H1 (cell line): ENCODE data around the gene AKR1B1. TPM values are rescaled to one million over a fixed set of nuclear protein-coding genes. Genes with fewer than 3 reads are reported as not detected.

Source experiments
- CHD7 ChIP-seq: fragments of 300-600 bp; sonication (generic); IDR thresholded peaks from 2 replicates; pipeline ENCODE4 v1.7.1; 2012; ENCODE audit warnings: low read length, moderate library complexity, mild to moderate bottlenecking, inconsistent platforms; ENCODE audit not compliant: insufficient replicate concordance
- CTBP2 ChIP-seq: IDR thresholded peaks from 2 replicates; pipeline ENCODE4 v1.7.0; 2011; ENCODE audit warnings: borderline replicate concordance, mild to moderate bottlenecking, moderate library complexity, mixed read lengths, low read length; ENCODE audit not compliant: insufficient read depth, insufficient read length
- PHF8 ChIP-seq: fragments of 200-600 bp; sonication (generic); conservative IDR thresholded peaks from 2 replicates; pipeline ENCODE4 v1.7.1; 2012; ENCODE audit warnings: low read depth, mild to moderate bottlenecking, inconsistent platforms, low read length, moderate library complexity
- polyA plus RNA-seq, 7 experiments: library from polyadenylated mRNA; depleted of rRNA in 3 of 7; stranded (reverse) in 5 of 7; unstranded in 2 of 7; fragments of >200 nt in 5 of 7; fragments of 200-250 nt in 2 of 7; gene quantifications; 1 replicate in 5 of 7; 2 replicates in 1 of 7; 4 replicates in 1 of 7; pipeline versions ENCODE4 v1.2.1 to v1.2.3, GENCODE V29; 2011 to 2013; ENCODE audit warnings: missing spikeins in 2 of 7, mixed read lengths in 2 of 7
- total RNA-seq: library from RNA; stranded (reverse); fragmentation: NEBNext Ultra II Directional; extraction: Animal tissue kit (Norgen Biotek cat#: 25700); gene quantifications from 2 replicates; pipeline ENCODE4 v1.2.1, GENCODE V29; 2021

AKR1B1 gene
- total and polyA plus RNA-seq, 2 of the 8 experiments (the other 6 are each of a cell fraction or from before 2014, with no cell fraction given) = 195 to 273 TPM

- TF ChIP-seq PHF8 (no peak), CTBP2 (no peak), CHD7 (no peak)
Observed at GRCh38 chr7:134505856-134506255, 47.0 kb upstream of the AKR1B1 start (continued).
